GM10847 (cell line): ENCODE measurements around the gene SYNDIG1L.

ENCODE experiments used
- POLR2A ChIP-seq: IDR thresholded peaks from 2 replicates; pipeline ENCODE4 v1.6.1; 2011; ENCODE audit not compliant: insufficient read length; ENCODE audit errors: extremely low read depth

Gene SYNDIG1L

DNA sequence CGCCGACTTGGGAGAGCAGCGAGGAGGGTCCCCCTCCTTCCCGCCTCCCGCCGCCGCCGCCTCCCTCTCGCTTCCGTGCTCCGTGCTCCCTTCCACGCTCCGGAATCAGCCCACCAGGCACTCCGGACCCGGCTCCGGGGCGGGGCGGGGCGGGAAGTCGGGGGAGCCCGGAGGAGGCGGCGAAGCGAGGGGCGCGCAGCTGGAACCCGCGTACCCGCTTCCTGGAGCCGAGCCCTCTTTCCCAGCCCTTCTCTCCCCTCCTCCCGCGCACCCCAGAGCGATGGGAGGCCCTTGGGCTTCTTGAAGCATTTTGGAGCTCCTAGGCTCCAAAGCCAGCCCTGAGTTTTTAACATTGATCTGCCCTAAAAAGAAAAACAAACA, at the start of gene SYNDIG1L:
Gene SYNDIG1L, minus strand, starts transcription at position 9 of the 381 bp plus-strand sequence. CDS start 16,466 bp downstream, outside the sequence.
- TF ChIP-seq POLR2A: no peak

DNA sequence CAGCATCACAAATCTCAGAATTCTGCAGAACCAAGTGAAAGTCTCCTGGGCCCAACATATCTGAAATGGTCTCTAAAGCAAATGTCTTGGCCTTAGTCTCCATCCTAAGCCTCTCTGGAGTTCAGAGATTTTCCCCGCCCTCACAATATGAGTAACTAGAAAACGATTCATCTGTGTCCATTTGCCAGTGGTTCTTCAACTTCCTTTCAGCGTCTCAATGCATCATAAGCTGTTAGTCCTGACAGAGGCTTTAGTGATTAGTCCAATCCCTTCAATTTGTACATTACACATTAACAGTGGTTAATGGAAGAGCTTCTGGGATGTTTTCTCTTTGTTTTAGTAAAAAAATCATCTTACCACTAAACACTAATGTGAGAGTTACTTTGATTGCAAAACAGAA, 49.7 kb upstream of the SYNDIG1L start:
- no peak for TF ChIP-seq POLR2A

DNA sequence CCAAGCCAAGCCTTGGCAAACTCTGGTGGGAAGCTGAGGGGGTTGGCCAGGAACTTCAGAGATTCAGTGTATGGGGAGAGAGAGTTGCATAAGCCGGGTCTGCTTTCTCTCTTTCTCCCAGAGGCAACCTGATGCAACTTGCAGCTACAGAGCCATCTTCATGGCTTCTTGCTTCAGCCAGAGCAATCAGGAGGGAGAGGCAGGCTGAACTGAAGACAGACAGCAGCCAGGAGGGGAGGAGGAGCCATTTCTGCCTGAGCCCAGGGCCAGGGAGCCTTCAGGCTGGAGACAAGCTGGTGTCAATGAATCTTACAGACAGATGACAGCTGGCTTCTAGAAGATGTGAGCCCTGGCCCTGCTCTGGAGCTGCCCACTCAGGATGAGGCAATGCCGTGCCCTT, 48.4 kb upstream of the SYNDIG1L start:
- no peak for TF ChIP-seq POLR2A

DNA sequence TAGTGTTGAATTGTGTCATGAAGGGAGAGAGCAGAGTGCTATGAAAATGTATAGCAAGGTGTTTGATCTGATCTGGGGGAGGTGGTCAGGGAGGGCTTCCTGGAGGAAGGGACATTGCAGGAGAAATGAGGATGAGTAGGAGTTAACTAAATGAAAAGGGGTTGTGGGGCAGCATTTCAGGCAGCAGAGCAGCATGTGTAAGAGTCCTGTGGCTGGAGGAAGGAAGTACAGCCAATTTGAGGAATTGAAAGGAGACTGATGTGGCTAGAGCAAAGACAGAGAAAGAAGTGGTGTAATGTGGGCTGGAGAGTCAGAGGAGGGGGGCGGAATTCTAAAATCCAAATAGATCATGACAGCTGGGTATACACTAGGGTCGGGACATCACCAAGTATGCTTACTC, 46.6 kb upstream of the SYNDIG1L start:
- no peak for TF ChIP-seq POLR2A

- no peak for TF ChIP-seq POLR2A
Measured at GRCh38 chr14:74469548-74470518, 43.8 kb upstream of the SYNDIG1L start.

- TF ChIP-seq POLR2A: no peak
Measured at GRCh38 chr14:74468513-74468912, 42.5 kb upstream of the SYNDIG1L start.

- TF ChIP-seq POLR2A: no peak
Measured at GRCh38 chr14:74465335-74465734, 39.3 kb upstream of the SYNDIG1L start.

- TF ChIP-seq POLR2A: no peak
Measured at GRCh38 chr14:74464785-74465184, 38.8 kb upstream of the SYNDIG1L start.

- TF ChIP-seq POLR2A: no peak
Measured at GRCh38 chr14:74463697-74464096, 37.7 kb upstream of the SYNDIG1L start.

- no peak for TF ChIP-seq POLR2A
Measured at GRCh38 chr14:74462993-74463392, 37.0 kb upstream of the SYNDIG1L start.

DNA sequence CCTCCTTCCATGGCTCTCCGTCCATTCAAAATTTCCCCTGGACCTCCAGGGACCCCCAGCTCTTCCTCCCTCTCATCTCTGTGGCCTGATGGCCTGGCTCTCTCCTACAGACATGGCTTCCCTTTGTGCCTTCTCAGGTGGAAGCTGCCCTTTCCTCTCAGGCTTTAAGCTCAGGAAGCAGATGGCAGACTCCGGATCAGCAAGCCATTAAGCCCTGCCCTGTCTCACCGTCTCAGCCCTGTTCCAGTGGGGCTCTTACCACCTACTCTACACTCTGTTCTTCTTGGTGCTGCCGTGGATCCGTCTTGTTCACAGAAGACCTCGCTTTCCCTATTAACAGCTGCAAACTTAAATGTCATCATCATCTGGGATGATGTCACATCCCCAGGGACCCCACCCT, 34.0 kb upstream of the SYNDIG1L start:
- no peak for TF ChIP-seq POLR2A

DNA sequence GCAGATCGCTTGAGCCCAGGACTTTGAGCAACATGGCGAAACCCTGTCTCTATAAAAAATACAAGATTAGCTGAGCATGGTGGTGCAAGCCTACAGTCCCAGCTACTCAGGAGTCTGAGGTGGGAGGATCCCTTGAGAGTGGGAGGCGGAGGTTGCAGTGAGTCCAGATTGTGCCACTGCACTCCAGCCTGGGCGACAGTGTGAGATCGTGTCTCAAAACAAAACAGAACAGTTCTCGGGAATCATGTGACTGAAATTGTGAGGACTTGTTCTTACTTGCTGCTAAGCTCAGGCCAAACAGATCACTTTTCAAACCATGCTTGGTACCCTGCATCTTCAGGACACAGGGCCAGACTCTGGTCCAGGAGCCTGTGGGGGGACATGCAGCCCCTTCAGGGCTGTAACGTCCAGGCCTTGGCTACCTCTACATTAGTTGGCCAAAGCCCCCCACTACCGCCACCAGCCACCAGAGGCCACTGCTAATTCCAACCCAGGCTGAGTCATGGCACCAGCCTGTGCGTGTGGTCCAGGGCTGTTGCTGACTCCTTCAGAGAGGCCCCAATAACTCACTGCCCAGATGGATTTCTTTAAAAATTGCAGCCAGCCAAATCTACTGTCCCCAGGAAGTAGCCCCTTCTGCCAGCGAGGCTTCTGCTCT, 33.4 kb upstream of the SYNDIG1L start:
- TF ChIP-seq POLR2A: no peak

DNA sequence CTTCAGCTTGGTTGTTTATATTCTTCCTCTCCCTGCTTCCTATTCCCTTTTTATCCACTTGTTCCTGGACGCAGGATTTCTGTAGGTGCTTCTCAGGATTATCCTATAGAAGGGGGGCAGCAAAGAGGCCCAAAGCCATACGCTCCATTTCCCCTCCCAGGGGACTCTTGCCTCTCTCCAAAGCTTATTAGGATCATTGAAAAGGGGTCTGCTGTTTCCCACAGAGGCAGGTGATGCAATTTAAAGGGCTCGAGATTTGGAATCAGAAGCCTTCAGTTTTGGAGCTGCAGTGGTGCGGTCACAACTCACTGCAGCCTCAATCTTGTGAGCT, 31.5 kb upstream of the SYNDIG1L start:
- no peak for TF ChIP-seq POLR2A

DNA sequence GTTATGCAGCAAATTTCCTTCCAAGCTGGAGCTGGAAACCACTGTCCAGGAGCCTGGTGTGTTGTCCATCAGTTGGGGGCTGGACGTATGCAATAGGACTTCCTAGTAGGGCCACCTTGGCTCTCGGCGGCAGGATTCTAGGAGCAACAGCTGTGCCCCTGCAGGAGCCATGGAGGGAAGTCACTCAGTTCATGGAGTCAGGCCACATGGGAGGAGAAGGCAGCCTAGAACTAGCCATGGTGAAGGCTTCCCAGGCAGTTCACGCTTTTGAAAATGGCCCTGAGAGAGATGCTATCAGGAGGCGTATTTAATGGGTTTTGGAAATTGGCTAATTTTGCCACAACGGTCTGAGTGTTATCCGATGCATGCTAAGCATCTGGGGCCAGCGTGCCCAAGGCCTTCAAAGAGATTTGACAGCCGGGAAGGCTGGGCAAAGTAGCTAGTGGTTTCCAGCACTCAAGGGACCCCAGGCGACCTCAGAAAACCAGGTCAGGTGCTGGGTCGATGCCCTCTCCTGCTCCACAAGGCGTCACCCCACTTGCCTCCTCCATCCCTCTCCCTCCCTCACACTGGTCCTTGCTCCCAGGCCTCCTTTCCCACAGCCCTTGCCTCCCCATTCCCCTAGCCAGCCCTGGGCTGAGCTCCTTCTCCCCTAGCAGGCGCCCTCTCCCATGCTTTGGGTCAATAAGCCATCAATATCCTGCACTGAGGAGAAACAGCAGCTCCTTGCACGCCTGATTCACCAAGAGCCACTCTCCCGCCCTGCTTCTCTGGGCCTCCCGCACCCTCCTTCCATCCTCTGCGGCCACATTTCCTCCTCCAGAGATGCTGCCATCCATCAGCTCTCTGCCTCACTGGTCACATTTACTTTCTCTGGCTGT, 30.9 kb upstream of the SYNDIG1L start:
- no peak for TF ChIP-seq POLR2A

GRCh38 chr14:74444866-74445265, 18.9 kb upstream of the SYNDIG1L start:
- no peak for TF ChIP-seq POLR2A
